ENCODE results near the gene HMCN1.

DNA sequence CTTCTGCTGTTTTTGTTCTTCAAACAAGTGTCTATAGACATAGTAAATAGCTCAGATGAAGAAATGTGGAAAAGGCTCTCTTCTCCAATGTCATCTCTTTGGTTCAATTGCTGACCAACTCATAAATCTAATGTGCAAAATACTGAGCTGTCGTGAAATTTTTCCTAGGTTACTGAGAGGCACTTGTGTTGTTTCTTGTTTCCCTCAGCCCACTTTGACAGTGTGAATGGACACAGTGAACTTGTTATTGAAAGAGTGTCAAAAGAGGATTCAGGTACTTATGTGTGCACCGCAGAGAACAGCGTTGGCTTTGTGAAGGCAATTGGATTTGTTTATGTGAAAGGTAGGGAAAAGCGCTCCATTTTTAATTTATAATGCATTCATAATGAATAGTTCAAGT, 395.6 kb downstream of the HMCN1 start:
- TF ChIP-seq, protein P1, sequence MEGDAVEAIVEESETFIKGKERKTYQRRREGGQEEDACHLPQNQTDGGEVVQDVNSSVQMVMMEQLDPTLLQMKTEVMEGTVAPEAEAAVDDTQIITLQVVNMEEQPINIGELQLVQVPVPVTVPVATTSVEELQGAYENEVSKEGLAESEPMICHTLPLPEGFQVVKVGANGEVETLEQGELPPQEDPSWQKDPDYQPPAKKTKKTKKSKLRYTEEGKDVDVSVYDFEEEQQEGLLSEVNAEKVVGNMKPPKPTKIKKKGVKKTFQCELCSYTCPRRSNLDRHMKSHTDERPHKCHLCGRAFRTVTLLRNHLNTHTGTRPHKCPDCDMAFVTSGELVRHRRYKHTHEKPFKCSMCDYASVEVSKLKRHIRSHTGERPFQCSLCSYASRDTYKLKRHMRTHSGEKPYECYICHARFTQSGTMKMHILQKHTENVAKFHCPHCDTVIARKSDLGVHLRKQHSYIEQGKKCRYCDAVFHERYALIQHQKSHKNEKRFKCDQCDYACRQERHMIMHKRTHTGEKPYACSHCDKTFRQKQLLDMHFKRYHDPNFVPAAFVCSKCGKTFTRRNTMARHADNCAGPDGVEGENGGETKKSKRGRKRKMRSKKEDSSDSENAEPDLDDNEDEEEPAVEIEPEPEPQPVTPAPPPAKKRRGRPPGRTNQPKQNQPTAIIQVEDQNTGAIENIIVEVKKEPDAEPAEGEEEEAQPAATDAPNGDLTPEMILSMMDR (conservative IDR thresholded peaks at IDR 0.05 in 1 of 2, IDR thresholded peaks at IDR 0.05 in 1 of 2; ENCODE audit: low read depth in 1 of 2, low read length in 2 of 2) = no peak
- TF ChIP-seq EZH2 (IDR thresholded peaks at IDR 0.05; ENCODE audit: low read length, missing control alignments) = no peak
